OCI-LY7 (cell line): ENCODE results near the gene HAPLN2.

Experiments used
- CTCF ChIP-seq: fragments of 200-600 bp; sonication (generic); conservative IDR thresholded peaks from 2 replicates; pipeline ENCODE4 v1.5.1; 2014; ENCODE audit warnings: mild to moderate bottlenecking, antibody characterized with exemption, low read length, moderate library complexity, mixed read lengths
- EZH2phosphoT487 ChIP-seq: fragments of 200-600 bp; sonication (generic); IDR thresholded peaks from 2 replicates; pipeline ENCODE4 v1.6.1; 2018; ENCODE audit warnings: low read depth, borderline replicate concordance, mild to moderate bottlenecking, mixed run types, antibody characterized with exemption, low read length, moderate library complexity, mixed read lengths

- TF ChIP-seq CTCF (no peak), EZH2phosphoT487 (no peak)
Measured at GRCh38 chr1:156629823-156630449, 10.7 kb downstream of the HAPLN2 start.
